ENCODE measurements around the gene PLEKHG5. TPM values are rescaled to one million over a fixed set of nuclear protein-coding genes. Genes with fewer than 3 reads are reported as not detected.

PLEKHG5 gene
- total and polyA plus RNA-seq, 10 of the 15 experiments (the other 5 are each of a cell fraction or from before 2014, with no cell fraction given) = 0.04 to 1.1 (median 0.18) TPM; not detected in 1

DNA sequence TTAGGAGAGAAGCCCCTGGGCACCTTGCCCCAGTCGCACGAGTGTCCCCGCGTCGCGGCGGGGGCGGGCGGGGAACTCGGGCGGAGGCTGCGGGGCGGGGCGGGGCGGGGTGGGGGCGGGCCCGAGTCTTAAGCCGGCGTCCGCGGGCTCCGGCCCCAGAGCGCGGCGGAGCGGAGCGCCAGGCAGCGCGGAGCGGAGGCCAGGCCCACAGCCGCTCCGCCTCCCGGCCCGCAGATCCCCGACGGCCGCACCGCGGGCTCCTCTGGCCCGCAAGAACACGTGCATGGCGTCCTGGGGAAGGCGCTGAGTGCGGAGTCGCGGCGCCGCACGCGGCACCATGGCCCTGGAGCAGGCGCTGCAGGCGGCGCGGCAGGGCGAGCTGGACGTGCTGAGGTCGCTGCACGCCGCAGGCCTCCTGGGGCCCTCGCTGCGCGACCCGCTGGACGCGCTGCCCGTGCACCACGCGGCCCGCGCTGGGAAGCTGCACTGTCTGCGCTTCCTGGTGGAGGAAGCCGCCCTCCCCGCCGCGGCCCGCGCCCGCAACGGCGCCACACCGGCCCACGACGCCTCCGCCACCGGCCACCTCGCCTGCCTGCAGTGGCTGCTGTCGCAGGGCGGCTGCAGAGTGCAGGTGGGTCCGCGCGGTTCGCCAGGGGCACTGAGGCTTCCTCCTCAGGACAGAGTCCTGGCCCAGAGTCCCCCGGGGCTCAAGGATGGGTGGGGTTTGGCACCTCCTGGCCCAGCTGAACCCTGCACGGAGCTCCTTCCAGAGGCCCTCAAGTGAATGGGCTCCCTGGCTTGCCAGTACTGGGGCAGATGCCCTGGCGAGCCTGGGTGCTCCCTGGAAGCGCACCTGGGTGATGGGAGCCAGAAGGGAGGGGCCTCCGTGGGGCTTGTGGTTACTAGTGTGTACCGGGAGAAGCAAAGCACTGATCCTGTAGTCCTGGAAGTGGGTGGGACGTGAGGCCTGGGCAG, 66.6 kb downstream of the PLEKHG5 start, which contains the start of gene ESPN (continued):
- TF ChIP-seq ZNF687 (IDR thresholded peaks at IDR 0.05) = 0 out of 2 replicates have a peak, but pooled peaks have one; percentile 17
- no peak for TF ChIP-seq RCOR1 (conservative IDR thresholded peaks at IDR 0.05; ENCODE audit: low read depth, low read length)
- peak; percentile 59 for TF ChIP-seq GATAD2B (conservative IDR thresholded peaks at IDR 0.05; ENCODE audit: low read depth)
- peak; percentile 30; the same call in 1 of the 2 replicates for TF ChIP-seq NR2F1 (conservative IDR thresholded peaks at IDR 0.05)
- TF ChIP-seq POLR2A (IDR thresholded peaks at IDR 0.05; ENCODE audit: low read depth, low read length) = no peak
- TF ChIP-seq SREBF2 (IDR thresholded peaks at IDR 0.05; ENCODE audit: low read length) = no peak
- TF ChIP-seq TAF1 (IDR thresholded peaks at IDR 0.05; ENCODE audit: borderline replicate concordance, low read depth, low read length) = no peak
- TF ChIP-seq NFXL1 (IDR thresholded peaks at IDR 0.05; ENCODE audit: borderline replicate concordance) = no peak
- TF ChIP-seq CBFB (IDR thresholded peaks at IDR 0.05; ENCODE audit: low read depth) = no peak
- TF ChIP-seq NR2C1 (IDR thresholded peaks at IDR 0.05) = no peak
- TF ChIP-seq NKRF (conservative IDR thresholded peaks at IDR 0.05) = no peak
- no peak for TF ChIP-seq POLR2AphosphoS5 (IDR thresholded peaks at IDR 0.05; ENCODE audit: low read length)
- peak; percentile 57 for TF ChIP-seq LARP7 (IDR thresholded peaks at IDR 0.05)
- no peak for TF ChIP-seq RFX5 (IDR thresholded peaks at IDR 0.05; ENCODE audit: low read depth, low read length)
- no peak for TF ChIP-seq PRDM15 (CRISPR knock-in tag; IDR thresholded peaks at IDR 0.05)
- TF ChIP-seq STAT1 (conservative IDR thresholded peaks at IDR 0.05) = no peak
- no peak for TF ChIP-seq ATF7 (IDR thresholded peaks at IDR 0.05; ENCODE audit: low read depth)
- no peak for TF ChIP-seq ZNF207 (IDR thresholded peaks at IDR 0.05; ENCODE audit: borderline replicate concordance)
- no peak for TF ChIP-seq EGR1 (IDR thresholded peaks at IDR 0.05; ENCODE audit: borderline replicate concordance in 1 of 2, low read depth in 2 of 2, low read length in 2 of 2)
- no peak for TF ChIP-seq SREBF1 (IDR thresholded peaks at IDR 0.05; ENCODE audit: low read length)
- no peak for TF ChIP-seq ZNF274 (IDR thresholded peaks at IDR 0.05; ENCODE audit: insufficient read depth, insufficient read length)
- no peak for TF ChIP-seq PML (IDR thresholded peaks at IDR 0.05; ENCODE audit: low read length)

Data from GM12878 (cell line).